ENCODE results near the gene GRK6. TPM values are rescaled to one million over a fixed set of nuclear protein-coding genes. Genes with fewer than 3 reads are reported as not detected.

GRK6 gene
- total RNA-seq, 1 donor from 2014 or later, result 43.0 TPM

DNA sequence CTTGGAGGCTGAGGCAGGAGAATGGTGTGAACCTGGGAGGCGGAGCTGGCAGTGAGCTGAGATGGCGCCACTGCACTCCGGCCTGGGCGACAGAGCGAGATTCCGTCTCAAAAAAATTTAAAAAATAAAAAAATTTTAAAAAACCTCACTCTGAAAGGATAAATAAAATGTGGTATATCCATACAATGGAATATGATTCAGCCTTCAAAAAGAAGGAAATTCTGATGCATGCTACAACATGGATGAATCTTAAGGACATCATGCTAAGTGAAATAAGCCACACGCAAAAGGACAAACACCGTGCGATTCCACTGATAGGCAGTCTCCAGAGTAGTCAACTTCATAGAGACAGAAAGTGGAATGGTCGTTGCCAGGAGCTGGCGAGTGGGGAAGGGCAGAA lies 38.6 kb downstream of the GRK6 start:
- no peak overlapping the region for H3K27ac Mint-ChIP-seq
- peaks cover 42% of the 10 kb centered on the region for H3K36me3 Mint-ChIP-seq (ENCODE audit: insufficient read depth)
- no peak for DNase-seq (ENCODE audit: low spot score, unreplicated experiment)
- no peak for TF ChIP-seq CTCF (IDR thresholded peaks at IDR 0.05; ENCODE audit: unreplicated experiment)
- H3K27me3 Mint-ChIP-seq, result no peaks in the 10 kb centered on the region
- H3K4me1 Mint-ChIP-seq (ENCODE audit: low read depth), result peaks cover 4% of the 10 kb centered on the region
- H3K9me3 Mint-ChIP-seq (ENCODE audit: low read depth), result no peaks in the 10 kb centered on the region
- H3K4me3 Mint-ChIP-seq (ENCODE audit: low read depth), result no peak overlapping the region

- no peak for TF ChIP-seq CTCF (IDR thresholded peaks at IDR 0.05; ENCODE audit: unreplicated experiment)
- H3K4me1 Mint-ChIP-seq (ENCODE audit: low read depth), result peaks cover 17% of the 10 kb centered on the region
- H3K4me3 Mint-ChIP-seq (ENCODE audit: low read depth), result no peak overlapping the region
- H3K27ac Mint-ChIP-seq, result no peak overlapping the region
- DNase-seq (ENCODE audit: low spot score, unreplicated experiment), result no peak
- peaks cover 41% of the 10 kb centered on the region for H3K36me3 Mint-ChIP-seq (ENCODE audit: insufficient read depth)
- no peaks in the 10 kb centered on the region for H3K27me3 Mint-ChIP-seq
- no peaks in the 10 kb centered on the region for H3K9me3 Mint-ChIP-seq (ENCODE audit: low read depth)
Measured at GRCh38 chr5:177466861-177467260, 40.4 kb downstream of the GRK6 start.

- no peak for TF ChIP-seq CTCF (IDR thresholded peaks at IDR 0.05; ENCODE audit: unreplicated experiment)
- Mint-ChIP-seq H3K27ac (peak overlapping the region; percentile 52), H3K36me3 (ENCODE audit: insufficient read depth) (peaks cover 41% of the 10 kb centered on the region), H3K27me3 (no peaks in the 10 kb centered on the region), H3K4me3 (ENCODE audit: low read depth) (no peak overlapping the region), H3K4me1 (ENCODE audit: low read depth) (peaks cover 21% of the 10 kb centered on the region), H3K9me3 (ENCODE audit: low read depth) (no peaks in the 10 kb centered on the region)
- no peak for DNase-seq (ENCODE audit: low spot score, unreplicated experiment)
Measured at GRCh38 chr5:177467436-177467835, 41.0 kb downstream of the GRK6 start.

GRCh38 chr5:177468329-177468684 lies 41.8 kb downstream of the GRK6 start:
- no peak overlapping the region for H3K4me3 Mint-ChIP-seq (ENCODE audit: low read depth)
- H3K27me3 Mint-ChIP-seq, result no peaks in the 10 kb centered on the region
- DNase-seq (ENCODE audit: low spot score, unreplicated experiment), result no peak
- peak overlapping the region; percentile 84 for H3K27ac Mint-ChIP-seq
- H3K9me3 Mint-ChIP-seq (ENCODE audit: low read depth), result no peaks in the 10 kb centered on the region
- H3K36me3 Mint-ChIP-seq (ENCODE audit: insufficient read depth), result peaks cover 36% of the 10 kb centered on the region
- no peak for TF ChIP-seq CTCF (IDR thresholded peaks at IDR 0.05; ENCODE audit: unreplicated experiment)
- H3K4me1 Mint-ChIP-seq (ENCODE audit: low read depth), result peaks cover 21% of the 10 kb centered on the region

- H3K36me3 Mint-ChIP-seq (ENCODE audit: insufficient read depth), result peaks cover 32% of the 10 kb centered on the region
- H3K27me3 Mint-ChIP-seq, result no peaks in the 10 kb centered on the region
- peak overlapping the region; percentile 84 for H3K27ac Mint-ChIP-seq
- DNase-seq (ENCODE audit: low spot score, unreplicated experiment), result no peak
- no peaks in the 10 kb centered on the region for H3K9me3 Mint-ChIP-seq (ENCODE audit: low read depth)
- H3K4me3 Mint-ChIP-seq (ENCODE audit: low read depth), result peak overlapping the region; percentile 16
- no peak for TF ChIP-seq CTCF (IDR thresholded peaks at IDR 0.05; ENCODE audit: unreplicated experiment)
- H3K4me1 Mint-ChIP-seq (ENCODE audit: low read depth), result peaks cover 23% of the 10 kb centered on the region
Measured at GRCh38 chr5:177468685-177469628, 42.5 kb downstream of the GRK6 start.
